ENCODE results near the gene XPNPEP1. TPM values are rescaled to one million over a fixed set of nuclear protein-coding genes. Genes with fewer than 3 reads are reported as not detected.

XPNPEP1 gene
- total RNA-seq, 2 experiments from 2014 or later = 66.4 to 66.6 TPM

DNA sequence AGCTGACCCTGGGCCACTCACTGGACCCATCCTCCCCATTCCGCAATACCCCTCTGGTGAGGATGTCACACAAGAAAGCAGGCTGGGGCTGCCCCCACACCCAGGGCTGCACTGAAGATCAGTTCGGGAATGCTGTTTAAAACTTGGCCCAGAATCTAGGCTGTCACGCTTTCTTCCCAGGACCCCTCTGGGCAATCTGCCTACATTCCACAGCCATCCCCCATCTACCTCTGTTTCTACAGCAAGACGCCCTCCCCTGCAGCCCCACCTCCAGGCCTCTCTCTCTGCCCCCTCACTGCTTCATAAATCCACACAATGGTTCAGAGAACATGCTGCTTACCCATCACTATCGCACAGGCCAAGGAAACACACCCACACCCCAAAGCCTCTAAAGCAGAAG lies 36.1 kb downstream of the XPNPEP1 start:
- ChIA-PET CTCF (no interaction called here), POLR2A (no interaction called here)
- DNase-seq = no peak
- Mint-ChIP-seq H3K9me3 (no peaks in the 10 kb centered on the region), H3K4me3 (no peak overlapping the region), H3K27me3 (no peaks in the 10 kb centered on the region), H3K4me1 (ENCODE audit: low read depth) (peaks cover 37% of the 10 kb centered on the region), H3K27ac (no peak overlapping the region), H3K36me3 (peaks cover 44% of the 10 kb centered on the region)
- intact Hi-C loops (cut with micrococcal nuclease) = loop anchor here (10.0 kb wide), 1 partner anchor 388 kb away; no protein-coding TSS in a partner anchor

GRCh38 chr10:109886781-109887140 lies 36.5 kb downstream of the XPNPEP1 start:
- no peak for DNase-seq
- Mint-ChIP-seq H3K27ac (no peak overlapping the region), H3K36me3 (peaks cover 46% of the 10 kb centered on the region), H3K9me3 (no peaks in the 10 kb centered on the region), H3K4me1 (ENCODE audit: low read depth) (peaks cover 32% of the 10 kb centered on the region), H3K27me3 (no peaks in the 10 kb centered on the region), H3K4me3 (no peak overlapping the region)
- intact Hi-C loops (cut with micrococcal nuclease) = loop anchor here (10.0 kb wide), 1 partner anchor 388 kb away; no protein-coding TSS in a partner anchor
- ChIA-PET CTCF (no interaction called here), POLR2A (no interaction called here)

- ChIA-PET CTCF (no interaction called here), POLR2A (no interaction called here)
- peaks cover 31% of the 10 kb centered on the region for H3K4me1 Mint-ChIP-seq (ENCODE audit: low read depth)
- no peak for DNase-seq
- H3K27me3 Mint-ChIP-seq = no peaks in the 10 kb centered on the region
- no peaks in the 10 kb centered on the region for H3K9me3 Mint-ChIP-seq
- H3K27ac Mint-ChIP-seq = peak overlapping the region; percentile 16
- H3K36me3 Mint-ChIP-seq = peaks cover 42% of the 10 kb centered on the region
- H3K4me3 Mint-ChIP-seq = no peak overlapping the region
- intact Hi-C loops (cut with micrococcal nuclease) = loop anchor here (10.0 kb wide), 1 partner anchor 389 kb away; no protein-coding TSS in a partner anchor
These were observed 37.1 kb downstream of the XPNPEP1 start for GRCh38 chr10:109886037-109886780.

- H3K27ac Mint-ChIP-seq = no peak overlapping the region
- ChIA-PET CTCF (interaction anchor here (0.6 to 2.1 kb wide), 67 partner anchors 9 to 420 kb away, joined by 3 to 23 read pairs (median 5); partner anchors contain the start of genes ADD3 and XPNPEP1), POLR2A (no interaction called here)
- H3K9me3 Mint-ChIP-seq = no peaks in the 10 kb centered on the region
- peaks cover 48% of the 10 kb centered on the region for H3K36me3 Mint-ChIP-seq
- H3K27me3 Mint-ChIP-seq = no peaks in the 10 kb centered on the region
- H3K4me3 Mint-ChIP-seq = no peak overlapping the region
- DNase-seq = peak; percentile 70
- intact Hi-C loops (cut with micrococcal nuclease) = loop anchor here (1.0 to 10.0 kb wide), 6 partner anchors 29 to 391 kb away; no protein-coding TSS in a partner anchor
- H3K4me1 Mint-ChIP-seq (ENCODE audit: low read depth) = peaks cover 21% of the 10 kb centered on the region
These were observed 39.2 kb downstream of the XPNPEP1 start for GRCh38 chr10:109883859-109884771.

DNA sequence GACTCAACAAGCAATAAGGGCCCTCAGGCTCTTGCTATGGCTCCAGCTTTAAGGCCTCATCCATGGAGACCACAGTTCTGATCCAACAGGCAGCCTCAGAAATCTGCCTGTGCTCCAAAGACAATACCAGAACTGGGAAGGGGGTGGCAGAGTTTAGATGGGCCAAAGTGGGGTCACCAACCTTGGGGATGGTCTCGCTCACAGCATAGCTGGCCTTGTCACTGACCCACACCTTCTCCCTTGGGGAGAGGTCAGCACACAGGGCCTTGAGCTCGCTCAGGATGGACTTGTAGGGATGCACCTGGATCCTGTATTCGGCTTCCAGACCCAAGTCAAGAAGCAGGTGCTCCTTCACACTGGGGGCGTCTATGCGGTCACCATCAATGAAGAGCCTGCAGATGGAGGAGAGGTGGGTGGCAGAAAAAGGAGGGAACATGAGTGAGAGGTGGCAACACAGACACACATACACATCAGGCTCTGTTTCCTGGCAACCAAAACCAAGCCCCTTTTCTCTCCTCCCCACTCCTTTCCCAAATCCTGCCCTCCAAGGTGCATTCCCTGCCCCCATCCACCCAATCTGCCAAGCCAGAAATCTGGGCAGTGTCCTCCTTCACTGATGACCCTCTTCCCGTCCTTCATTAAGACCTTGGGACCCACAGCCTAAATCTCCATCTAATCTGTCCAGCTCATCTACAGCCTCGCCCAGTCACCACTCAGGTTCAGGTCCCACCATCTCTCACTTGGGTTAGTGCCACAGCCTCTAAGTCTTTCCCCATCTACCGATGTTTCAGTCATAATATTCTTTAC lies 40.9 kb downstream of the XPNPEP1 start:
- no peak for DNase-seq
- H3K27ac Mint-ChIP-seq = no peak overlapping the region
- peaks cover 21% of the 10 kb centered on the region for H3K4me1 Mint-ChIP-seq (ENCODE audit: low read depth)
- peaks cover 52% of the 10 kb centered on the region for H3K36me3 Mint-ChIP-seq
- ChIA-PET CTCF (interaction anchor here (1.0 to 2.1 kb wide), 3 partner anchors 9 to 390 kb away, joined by 3 to 5 read pairs (median 4); no protein-coding TSS in a partner anchor), POLR2A (no interaction called here)
- H3K27me3 Mint-ChIP-seq = no peaks in the 10 kb centered on the region
- no peaks in the 10 kb centered on the region for H3K9me3 Mint-ChIP-seq
- intact Hi-C loops (cut with micrococcal nuclease) = loop anchor here (10.0 kb wide), 1 partner anchor 392 kb away; no protein-coding TSS in a partner anchor
- no peak overlapping the region for H3K4me3 Mint-ChIP-seq

GRCh38 chr10:109881769-109882057 lies 41.6 kb downstream of the XPNPEP1 start:
- ChIA-PET CTCF (interaction anchor here (0.7 to 1.6 kb wide), 4 partner anchors 10 to 133 kb away, joined by 3 to 4 read pairs (median 4); no protein-coding TSS in a partner anchor), POLR2A (no interaction called here)
- Mint-ChIP-seq H3K36me3 (peaks cover 50% of the 10 kb centered on the region), H3K27me3 (no peaks in the 10 kb centered on the region), H3K4me3 (no peak overlapping the region), H3K9me3 (no peaks in the 10 kb centered on the region), H3K27ac (no peak overlapping the region), H3K4me1 (ENCODE audit: low read depth) (peaks cover 14% of the 10 kb centered on the region)
- intact Hi-C loops (cut with micrococcal nuclease) = loop anchor here (10.0 kb wide), 1 partner anchor 393 kb away; no protein-coding TSS in a partner anchor
- DNase-seq = no peak

GRCh38 chr10:109880886-109881768 lies 42.2 kb downstream of the XPNPEP1 start:
- Mint-ChIP-seq H3K27ac (no peak overlapping the region), H3K27me3 (no peaks in the 10 kb centered on the region), H3K36me3 (peaks cover 51% of the 10 kb centered on the region), H3K4me1 (ENCODE audit: low read depth) (peaks cover 9% of the 10 kb centered on the region), H3K9me3 (no peaks in the 10 kb centered on the region), H3K4me3 (no peak overlapping the region)
- intact Hi-C loops (cut with micrococcal nuclease) = loop anchor here (10.0 kb wide), 1 partner anchor 394 kb away; no protein-coding TSS in a partner anchor
- no peak for DNase-seq
- CTCF ChIA-PET = interaction anchor here (0.7 to 1.6 kb wide), 6 partner anchors 9 to 134 kb away, joined by 3 to 4 read pairs (median 4); no protein-coding TSS in a partner anchor
- POLR2A ChIA-PET = no interaction called here

- no peak for DNase-seq
- H3K27me3 Mint-ChIP-seq = no peaks in the 10 kb centered on the region
- intact Hi-C loops (cut with micrococcal nuclease) = no loop called here
- no peaks in the 10 kb centered on the region for H3K4me1 Mint-ChIP-seq (ENCODE audit: low read depth)
- no peaks in the 10 kb centered on the region for H3K9me3 Mint-ChIP-seq
- POLR2A ChIA-PET = no interaction called here
- H3K27ac Mint-ChIP-seq = no peak overlapping the region
- CTCF ChIA-PET = no interaction called here
- H3K4me3 Mint-ChIP-seq = no peak overlapping the region
- H3K36me3 Mint-ChIP-seq = peaks cover 45% of the 10 kb centered on the region
These were observed 45.8 kb downstream of the XPNPEP1 start for GRCh38 chr10:109877546-109877945.

DNA sequence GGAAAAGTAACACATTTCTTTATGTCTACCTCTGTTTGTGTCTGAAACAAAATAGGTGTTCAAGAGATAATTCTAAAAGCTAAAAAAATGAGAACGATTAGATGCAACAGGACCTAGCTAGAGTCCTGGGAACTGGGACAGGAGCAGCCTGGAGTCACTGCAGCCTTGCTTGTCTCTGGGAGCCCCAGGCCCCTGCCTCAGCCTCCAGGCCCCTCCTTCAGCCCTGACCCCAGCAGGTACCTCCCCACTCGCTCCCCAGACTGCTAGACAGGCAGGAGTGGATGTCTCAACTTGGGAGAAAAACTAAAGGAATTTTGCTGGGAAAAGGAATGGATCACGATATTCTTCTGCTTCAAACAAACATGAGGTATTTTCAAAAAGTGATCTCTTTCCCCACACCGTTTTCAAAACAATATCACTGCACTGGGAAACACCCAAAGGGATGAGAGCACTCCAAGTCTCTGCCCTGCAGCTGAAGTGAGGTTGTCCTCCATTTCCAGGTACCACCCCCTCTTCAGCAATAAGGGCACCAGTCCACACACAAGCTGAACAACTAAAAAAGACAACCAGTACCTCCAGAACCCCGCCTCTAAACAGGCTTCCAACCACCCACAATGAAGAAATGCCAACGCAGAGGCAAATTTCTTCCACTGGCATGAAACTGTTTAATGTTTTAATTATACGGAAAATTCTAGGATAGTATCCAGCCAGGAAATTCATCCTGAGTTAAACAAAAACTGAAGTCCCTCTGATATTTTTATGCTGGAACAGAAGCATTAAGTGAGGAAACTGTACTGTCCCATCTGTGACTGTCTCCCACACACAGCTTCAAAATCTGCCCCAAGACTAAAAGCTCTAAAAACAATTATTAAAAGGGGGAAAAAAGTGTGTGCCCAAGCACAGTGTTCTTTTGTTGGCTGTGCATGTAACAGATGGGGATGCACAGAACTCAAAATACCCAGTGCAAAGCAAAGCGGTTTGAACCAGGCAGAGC lies 47.2 kb downstream of the XPNPEP1 start:
- Mint-ChIP-seq H3K36me3 (peaks cover 50% of the 10 kb centered on the region), H3K4me3 (no peak overlapping the region), H3K27ac (no peak overlapping the region), H3K4me1 (ENCODE audit: low read depth) (no peaks in the 10 kb centered on the region), H3K27me3 (no peaks in the 10 kb centered on the region), H3K9me3 (no peaks in the 10 kb centered on the region)
- ChIA-PET POLR2A (no interaction called here), CTCF (interaction anchor here (1.0 kb wide), 1 partner anchor 8 kb away, joined by 5 read pairs; no protein-coding TSS in a partner anchor)
- intact Hi-C loops (cut with micrococcal nuclease) = no loop called here
- no peak for DNase-seq

DNA sequence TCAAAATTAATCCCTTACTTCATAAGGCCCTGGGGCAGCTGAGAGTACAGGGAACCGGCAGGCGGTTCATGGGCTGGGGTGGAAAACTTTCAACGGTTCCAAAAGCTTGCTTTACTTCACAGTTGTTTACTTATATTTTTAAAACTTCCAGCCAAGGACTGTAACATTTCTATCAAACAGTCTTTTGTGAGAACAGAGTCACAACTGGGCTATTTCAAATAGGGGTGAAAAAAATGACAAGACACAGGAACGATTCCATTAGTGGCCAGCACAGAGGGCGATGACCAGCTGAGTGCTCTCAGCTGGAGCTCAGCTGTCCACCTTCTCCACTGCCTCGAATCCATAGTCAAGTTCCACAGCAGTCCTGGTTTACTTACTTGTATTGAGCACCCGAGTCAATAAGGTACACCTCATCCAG lies 48.2 kb downstream of the XPNPEP1 start:
- ChIA-PET POLR2A (no interaction called here), CTCF (interaction anchor here (1.0 kb wide), 1 partner anchor 9 kb away, joined by 5 read pairs; no protein-coding TSS in a partner anchor)
- H3K9me3 Mint-ChIP-seq = no peaks in the 10 kb centered on the region
- no peak for DNase-seq
- H3K36me3 Mint-ChIP-seq = peaks cover 49% of the 10 kb centered on the region
- H3K27me3 Mint-ChIP-seq = no peaks in the 10 kb centered on the region
- H3K27ac Mint-ChIP-seq = no peak overlapping the region
- no peak overlapping the region for H3K4me3 Mint-ChIP-seq
- no peaks in the 10 kb centered on the region for H3K4me1 Mint-ChIP-seq (ENCODE audit: low read depth)
- intact Hi-C loops (cut with micrococcal nuclease) = no loop called here

Data from activated CD4-positive, alpha-beta memory T cell treated with anti-CD3 and anti-CD28 coated beads for 36 hours (primary cell).